ENCODE results near the gene SRRM2.

SRRM2 gene

DNA sequence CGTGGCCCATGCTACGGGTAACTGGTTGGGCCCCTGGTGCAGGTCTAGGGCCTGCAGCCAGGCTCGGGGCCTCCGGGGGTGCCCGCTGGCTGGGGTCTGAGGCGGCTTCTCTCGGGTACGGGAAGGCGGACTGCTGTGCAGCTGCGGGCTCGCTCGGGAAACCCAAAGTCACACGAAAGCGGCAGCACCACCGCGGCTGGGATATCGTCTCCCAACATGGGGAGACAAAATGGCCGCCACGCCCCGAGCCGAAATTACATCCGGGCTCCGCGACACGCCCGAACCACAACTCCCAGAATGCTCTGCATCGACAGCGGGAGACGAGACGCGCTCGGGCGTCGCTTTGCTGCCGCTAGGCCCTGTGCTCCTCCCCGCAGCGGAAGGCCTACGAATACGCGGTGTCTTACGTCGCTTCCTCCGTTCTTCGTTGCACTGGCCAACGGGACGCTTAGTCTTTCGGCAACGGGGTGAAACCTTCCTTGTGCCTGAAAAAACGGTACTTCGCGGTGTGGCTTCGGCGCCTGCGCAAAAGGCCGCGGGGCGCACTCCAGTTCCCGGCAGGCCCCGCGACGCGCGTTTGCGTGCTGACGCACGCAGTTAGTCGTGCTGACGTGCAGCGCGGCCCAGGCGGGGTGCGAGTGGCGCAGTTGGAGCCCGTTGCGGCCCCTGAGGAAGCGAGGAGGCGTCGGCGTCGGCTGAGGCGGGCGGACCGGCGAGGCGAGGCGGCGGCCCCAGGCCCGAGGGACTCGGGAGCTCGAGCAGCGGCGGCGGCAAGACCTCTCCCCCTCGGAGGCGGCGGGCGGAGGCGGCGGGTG, at the start of gene SRRM2:
Gene SRRM2, plus strand, starts transcription at position 604 of the 815 bp plus-strand sequence. CDS start 3,727 bp downstream, outside the sequence.
- peak; percentile 88 to 89 for DNase-seq (ENCODE audit: low read depth in 2 of 2)

DNA sequence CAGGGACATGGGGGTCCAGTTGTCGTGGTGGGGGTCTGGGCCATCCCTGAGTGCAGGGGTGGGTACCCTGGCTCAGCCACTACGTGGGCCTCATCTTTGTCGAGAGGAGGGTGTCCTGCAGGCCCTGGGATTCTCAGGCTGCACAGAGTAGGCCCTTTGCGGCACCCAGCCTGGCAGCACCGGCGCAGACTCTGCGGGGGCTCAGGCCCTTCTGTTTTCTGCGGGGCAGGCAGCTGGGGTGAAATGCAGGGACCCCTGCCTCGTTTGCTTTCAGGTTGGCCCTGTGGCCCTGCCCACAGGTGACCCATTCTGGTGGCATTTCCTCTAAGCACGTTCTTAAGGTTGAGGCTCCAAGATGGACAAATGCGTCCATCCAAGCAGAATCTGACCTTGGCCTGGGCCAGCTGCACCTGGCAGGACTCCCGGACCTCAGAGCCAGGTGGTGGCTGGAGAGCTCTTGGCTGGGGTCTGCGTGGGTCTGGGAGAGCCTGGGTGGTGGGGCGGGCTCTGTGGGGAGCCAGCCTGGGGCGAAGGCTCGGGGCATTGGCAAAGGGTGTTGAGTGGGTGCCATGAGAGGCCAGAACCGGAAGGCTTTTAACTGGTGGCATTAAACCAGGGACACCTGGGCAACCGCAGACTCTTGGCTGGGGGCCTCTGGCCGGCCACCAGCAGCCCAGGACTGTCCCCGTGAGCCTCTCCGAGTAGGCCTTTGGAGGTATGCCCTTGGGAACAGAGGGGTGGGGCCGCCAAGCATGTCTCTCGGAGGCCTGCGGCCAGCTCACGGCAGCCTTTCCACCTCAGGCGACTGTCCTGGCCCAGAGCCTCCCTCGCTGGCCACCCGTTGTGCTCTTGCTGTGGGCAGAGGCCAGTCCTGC, 49.3 kb upstream of the SRRM2 start:
- DNase-seq (ENCODE audit: low read depth in 2 of 2), result no peak

DNA sequence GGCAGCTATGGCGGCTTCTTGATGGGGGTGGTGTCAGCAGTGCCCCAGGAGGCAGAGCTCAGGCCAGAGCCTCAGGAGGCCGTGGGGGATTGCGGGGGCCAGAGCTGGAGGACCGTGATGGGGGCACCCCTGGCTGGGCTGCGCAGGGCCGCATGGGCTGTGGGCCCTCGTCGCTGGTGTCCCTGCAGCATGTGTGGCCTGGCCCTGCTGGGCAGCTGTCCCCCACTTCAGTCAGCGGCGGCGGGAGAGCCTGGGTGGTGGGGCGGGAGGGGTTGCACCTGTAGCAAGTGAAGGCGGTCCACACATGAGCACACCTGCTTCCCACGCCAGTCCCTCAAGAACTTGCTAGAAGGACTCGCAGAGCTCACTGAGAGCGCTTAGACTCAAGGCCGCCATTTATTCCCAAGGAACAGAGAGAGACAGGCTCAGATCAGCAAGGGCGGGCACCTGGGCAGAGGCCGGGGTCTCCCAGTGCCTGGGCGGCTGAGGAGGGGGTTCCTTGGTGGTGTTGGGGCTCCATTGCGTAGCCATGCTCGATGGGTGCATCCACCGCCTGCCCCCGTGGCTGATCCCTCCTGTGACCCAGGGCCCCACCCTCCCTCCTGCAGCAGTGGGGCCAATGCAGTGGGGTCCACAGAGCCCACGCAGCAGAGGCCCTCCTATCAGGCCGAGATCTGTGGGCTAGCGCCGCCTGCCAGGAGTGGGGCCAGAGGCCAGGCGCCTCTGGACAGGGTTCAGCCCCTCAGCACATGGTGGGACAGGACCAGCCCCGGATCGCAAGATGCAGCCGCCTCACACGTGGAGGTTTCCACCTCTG, 48.1 kb upstream of the SRRM2 start:
- no peak for DNase-seq (ENCODE audit: low read depth in 2 of 2)

DNA sequence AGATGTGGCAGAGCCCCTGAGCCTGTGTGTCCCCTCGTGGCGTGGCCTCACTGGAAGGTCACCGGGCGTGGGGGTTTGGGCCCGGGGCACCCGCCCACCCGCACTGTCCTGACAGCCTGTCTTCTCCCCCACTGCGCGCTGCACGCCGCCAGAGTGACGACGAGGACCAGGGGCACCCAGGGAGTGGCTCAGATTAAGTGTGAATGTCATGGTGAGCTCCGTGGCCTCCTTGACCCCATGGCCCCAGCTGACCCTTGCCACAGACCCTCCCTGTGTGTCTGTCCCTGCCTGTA, 47.5 kb upstream of the SRRM2 start:
- no peak for DNase-seq (ENCODE audit: low read depth in 2 of 2)

DNA sequence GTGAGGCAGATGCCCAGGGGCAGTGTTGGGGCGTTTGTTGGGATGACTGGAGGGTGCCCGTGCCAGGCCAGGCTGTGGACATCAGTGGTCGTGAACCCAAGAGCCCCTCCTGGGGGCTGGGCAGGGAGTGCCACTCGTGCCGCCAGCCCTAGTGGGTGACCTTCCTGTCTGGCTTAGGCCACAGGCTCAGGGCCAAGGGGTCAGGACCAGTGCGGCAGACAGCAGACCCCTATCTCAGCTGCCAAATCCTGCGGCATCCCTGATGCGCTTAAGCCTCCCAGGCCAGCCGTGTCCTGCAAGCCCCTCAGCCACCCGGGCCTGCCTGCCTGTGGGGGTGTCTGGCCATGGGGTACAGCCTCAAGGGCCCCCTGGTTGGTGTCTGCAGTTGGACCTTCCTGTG, 47.1 kb upstream of the SRRM2 start:
- no peak for DNase-seq (ENCODE audit: low read depth in 2 of 2)

DNA sequence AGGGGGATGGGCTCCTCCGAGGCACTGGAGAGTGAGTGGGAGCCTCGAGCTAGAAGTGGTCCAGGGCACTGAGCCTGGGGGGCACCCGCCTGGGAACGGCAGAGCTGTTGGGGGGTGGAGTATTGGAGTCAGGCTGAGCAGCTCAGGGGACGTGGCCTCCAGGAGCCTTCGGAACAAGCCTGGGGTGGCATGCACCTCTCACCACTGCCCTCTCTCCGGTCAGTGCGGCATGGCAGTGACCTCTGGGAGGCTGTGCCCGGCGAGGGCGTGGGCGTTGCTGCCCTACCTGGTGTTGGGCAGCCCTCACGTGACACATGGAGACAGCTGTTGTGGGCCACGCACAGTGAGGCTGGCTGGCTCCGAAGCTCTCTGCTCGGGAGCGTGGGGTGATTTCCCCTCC, 46.4 kb upstream of the SRRM2 start:
- DNase-seq (ENCODE audit: low read depth in 2 of 2), result no peak

DNA sequence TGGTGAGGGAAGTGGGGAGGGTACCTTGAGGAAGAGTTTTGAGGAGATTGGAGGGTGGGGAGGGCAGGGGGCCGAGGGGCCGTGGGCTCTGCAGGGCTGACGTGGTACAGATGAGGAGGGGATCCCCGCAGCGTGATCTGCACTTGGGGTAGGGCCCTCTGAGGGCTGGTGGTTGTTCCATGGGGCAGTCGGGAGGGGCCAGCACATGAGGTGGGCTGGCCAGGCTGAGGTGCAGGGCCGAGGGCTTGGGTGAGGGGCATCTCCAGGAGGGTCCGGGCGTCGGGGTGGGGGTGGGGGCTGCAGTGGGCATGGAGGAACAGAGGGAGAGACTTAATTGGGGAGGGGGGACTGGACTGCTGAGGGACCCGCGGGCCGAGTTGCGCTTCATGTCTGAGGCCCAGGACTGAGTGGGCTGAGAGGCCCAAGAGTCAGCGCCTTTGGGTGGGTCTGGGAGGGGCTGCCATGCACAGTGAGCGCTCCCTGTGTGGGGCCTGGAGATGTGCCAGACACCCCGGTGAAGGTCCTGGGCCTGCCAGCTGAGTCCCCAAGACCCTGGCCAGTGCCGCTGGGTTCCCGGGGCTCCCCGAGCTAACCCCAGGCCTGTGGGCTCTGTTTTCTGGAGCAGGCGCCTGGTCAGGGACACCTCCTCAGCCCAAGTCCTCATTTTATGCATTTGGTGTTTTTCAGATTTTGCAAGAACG, 45.7 kb upstream of the SRRM2 start:
- DNase-seq (ENCODE audit: low read depth in 2 of 2), result no peak

DNA sequence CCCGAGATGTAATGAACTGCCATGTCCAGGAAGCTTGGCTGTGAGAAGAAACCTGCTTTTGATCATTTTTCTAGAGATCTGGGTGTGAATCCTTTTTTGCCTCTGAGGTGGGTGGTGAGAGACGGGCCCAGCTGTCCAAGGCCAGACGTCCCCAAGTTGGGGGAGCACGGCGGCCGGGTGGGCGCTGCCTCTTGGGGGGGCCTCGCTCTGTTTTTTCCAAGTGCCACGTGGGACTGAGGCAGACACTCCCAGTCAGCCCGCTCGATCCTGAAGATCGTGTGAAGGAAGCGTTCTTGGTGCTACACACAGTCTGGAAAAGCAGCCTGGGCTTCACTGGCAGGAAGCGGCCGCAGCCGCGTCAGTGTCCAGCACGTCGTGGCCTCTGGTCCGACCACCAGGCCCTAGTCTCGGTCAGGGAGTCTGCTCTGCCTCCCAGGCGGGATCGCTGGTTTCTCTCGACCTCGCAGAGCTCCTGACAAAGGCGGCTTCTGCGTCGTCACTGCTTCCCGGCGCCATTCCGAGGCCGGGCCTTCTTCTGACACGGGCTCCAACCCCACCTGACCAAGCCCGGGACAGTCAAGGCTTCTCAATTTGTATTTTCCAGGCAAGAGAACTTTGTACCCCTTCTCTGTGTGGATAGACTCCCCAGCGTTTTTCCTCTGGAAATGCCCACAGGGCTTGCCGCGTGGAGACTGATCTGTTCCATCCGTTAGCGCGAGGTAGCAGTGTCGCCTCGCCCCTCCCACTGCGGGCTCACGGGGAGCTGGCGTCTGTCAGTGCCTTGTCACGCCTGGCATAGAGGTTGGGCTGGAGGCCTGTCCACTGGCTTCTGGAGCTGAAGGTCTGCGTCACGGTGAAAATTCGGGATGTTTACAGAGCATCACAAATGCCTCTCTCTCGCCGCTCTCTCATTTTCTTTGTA, 44.8 kb upstream of the SRRM2 start:
- DNase-seq (ENCODE audit: low read depth in 2 of 2), result no peak

DNA sequence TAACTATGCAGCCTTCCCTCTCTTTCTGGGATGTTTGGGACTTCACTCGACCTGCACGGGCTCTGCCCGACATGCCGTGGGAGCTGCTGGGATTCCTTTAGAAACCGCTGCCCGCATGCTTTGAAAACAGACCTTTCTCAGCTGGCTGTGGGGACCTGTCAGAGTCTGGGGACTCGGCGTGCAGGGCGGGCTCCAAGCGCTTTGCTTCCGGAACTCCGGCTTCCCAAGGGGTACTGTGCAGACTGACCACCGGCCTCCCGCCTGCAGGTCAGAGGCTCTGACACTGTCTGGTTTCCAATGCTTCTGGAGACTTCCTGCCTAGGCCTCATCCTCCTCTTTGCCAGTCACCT, 44.2 kb upstream of the SRRM2 start:
- no peak for DNase-seq (ENCODE audit: low read depth in 2 of 2)

DNA sequence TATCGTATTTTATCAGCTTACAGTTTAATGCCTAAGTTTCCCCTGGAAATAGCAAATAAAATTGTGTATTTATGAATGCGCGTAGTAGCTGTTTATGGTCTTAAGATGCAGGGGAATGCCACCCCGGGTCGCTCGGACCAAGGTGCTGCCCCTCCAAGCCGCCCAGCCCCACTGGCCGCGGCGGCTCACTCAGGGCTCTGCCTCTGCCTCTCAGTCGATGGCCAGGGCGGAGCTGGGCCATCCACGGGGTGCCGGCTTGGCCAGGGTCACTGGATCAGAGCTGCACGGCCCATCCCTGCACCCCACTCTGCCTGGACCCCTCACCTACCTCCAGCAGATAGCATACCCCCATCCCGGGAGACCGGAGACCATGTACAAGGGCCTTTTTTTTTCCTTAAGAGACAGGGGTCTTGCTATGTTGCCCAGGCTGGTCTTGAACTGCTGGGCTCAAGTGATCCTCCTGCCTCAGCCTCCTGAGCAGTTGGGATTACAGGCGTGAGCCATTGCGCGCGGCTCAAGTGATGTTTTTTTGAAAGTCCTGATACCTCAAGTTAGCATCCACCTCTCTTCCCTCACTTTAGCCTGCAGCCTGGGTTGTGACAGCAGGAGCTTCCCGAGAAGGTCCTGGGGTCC, 43.4 kb upstream of the SRRM2 start:
- DNase-seq (ENCODE audit: low read depth in 2 of 2), result no peak

DNA sequence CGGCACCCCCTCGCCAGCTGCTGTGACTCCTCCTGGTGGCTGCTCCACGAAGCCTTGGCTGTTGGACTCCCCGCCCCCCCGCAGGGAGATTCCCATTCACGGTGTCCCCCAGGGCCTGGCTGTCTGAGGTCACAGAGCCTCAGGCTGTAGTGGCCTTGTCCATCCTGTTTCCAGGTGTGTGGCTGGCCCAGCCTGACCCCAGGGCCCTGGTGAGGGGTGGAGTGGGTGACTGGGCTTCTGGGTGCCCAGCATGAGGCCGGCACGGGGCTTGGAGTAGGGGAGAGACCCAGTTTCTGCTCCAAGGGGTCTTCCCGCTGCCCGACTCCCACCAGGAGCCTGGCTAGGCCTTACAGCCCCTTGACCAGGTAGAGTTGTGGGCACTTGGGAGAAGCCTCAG, 42.9 kb upstream of the SRRM2 start:
- no peak for DNase-seq (ENCODE audit: low read depth in 2 of 2)

DNA sequence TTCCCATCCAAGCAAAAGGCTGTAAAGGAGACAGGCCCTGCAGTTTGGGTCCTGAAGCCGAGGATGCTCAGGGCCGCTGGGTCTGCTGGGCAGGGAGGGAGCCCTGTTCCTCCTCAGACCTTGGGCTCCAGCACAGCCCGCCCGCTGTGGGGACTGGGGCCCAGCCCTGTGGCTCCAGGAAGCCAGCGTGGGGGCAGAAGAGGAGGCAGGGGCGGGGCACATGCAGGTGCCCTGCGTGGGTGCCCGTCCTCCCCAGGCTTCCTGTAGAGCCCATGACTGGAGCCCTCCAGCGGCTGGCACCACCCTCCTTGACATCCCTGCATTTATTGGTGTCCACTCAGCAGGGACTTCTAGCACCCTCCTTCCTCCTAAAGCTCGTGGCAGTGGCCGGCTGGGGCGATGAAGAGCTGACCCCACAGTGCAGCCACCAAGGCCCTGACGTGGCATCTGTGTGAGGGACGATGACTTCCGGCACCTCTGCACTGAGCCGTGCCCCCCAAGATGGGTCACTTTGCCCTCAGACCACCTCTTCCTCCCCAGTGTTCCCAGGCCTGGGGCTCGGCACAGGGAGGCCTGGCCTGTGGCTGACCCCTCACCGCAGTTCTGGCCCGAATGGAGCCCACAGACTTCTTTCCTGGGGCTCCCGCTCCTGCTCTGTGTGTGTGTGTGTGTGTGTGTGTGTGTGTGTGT, 42.3 kb upstream of the SRRM2 start:
- no peak for DNase-seq (ENCODE audit: low read depth in 2 of 2)

DNA sequence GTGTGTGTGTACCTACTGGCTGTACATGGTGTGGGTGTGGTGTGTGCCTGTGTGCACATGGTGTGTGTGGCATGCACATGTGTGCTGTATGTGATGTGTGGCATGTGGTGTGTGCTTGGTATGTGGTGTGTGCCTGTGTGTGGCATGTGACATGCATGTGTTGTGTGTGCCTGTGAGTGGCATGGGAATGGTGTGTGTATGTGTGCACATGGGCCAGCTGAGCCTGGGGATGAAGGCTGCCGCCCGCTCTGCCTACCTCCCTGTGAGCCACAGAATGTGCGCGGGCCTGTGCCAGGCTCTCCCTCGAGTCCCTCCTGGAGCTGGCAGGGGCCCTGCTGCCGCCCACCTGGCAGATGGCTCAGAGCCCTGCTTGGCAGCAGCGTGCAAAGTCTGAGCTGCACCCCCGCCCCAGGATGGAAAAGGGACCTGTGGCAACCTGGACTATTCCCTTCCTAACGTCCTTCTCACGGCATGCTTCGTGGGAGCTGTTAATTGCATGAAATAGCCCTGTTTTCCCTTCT, 41.7 kb upstream of the SRRM2 start:
- no peak for DNase-seq (ENCODE audit: low read depth in 2 of 2)

DNA sequence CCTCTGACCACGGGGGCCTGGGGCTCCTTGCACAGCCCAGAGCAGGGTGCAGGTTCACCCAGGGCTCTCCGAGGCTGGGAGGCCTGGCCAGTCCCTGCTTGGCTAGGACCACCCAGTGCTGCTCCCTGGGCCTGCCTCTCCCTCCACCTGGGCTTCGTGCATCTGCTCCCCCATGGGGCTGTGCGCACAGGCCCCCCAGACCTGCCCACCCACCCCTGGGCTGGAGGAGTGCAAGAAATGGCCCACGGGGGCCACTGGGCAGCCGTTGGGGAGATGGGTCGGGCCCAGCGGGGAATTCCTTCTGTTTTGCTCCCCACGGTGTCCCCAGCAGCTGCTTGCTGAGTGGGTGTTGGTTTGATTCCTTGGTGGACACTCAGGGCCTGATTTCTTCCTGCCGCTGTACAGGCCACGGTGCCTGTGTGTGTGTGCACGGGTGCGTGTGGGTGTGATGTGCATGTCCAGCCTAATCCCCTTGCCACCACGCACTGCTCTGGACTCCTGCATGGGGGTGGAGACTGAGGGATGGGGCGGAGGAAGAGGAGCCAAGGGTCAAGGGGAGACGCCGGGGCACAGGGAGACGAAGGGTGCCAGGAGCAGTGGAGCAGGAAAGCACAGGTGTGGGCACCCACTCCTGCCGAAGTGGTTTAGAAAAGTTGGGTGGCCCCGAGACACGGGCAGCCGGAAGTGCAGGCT, 40.9 kb upstream of the SRRM2 start:
- no peak for DNase-seq (ENCODE audit: low read depth in 2 of 2)

DNA sequence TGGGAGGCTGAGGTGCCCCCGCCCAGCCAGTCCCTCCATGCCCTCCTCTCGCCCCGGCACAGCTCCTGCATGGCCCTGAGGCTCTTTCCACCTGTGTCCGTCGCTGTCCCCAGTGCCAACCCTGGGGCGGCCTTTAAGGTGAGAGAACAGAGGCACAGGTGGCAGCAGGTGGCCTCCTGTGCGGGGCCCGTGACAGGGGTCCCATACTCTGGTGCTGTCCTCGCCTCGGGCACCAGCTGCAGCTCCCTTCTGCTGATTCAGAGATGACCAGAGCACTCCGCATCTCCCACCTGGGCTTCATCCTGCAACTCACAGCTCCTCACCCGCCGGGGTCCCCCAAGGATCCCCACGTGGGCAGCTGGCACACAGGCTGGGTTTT, 40.4 kb upstream of the SRRM2 start:
- DNase-seq (ENCODE audit: low read depth in 2 of 2), result no peak

DNA sequence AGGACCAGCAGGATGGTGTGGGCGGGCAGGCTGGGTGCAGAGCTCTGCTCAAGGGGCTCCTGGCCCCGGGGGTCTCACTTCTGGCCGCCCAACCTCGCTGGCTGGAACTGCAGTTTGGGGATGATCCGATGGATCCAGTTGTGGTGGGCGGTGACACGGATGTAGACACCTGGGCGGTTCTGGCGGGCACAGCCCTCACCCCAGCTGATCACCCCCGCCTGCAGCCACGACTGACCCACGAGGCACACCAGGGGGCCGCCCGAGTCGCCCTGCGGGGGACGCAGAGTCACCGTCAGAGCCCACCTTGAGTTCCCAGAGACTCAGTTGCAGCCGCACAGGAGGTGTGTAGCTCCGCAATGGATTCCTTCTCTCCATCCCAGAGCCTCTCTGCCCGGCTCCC, 39.9 kb upstream of the SRRM2 start:
- no peak for DNase-seq (ENCODE audit: low read depth in 2 of 2)

DNA sequence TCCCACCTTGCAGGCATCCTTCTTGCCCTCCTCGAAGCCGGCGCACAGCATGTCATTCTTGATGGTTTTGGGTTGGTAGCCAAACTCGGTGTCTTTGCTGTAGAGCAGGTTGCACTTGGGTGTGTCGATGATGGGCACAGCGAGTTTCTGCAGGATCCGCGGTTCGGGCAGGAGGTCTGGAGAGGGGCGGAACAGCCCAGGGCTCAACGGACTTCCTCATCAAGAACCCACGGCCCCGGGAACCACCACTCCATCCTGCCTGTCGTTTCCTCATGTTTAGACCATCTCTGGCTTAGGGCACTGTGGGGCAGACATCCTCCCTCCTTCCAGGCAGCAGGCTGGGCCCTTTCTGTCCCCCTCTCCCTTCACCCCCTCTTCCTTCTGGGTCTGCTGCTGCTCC, 38.9 kb upstream of the SRRM2 start:
- DNase-seq (ENCODE audit: low read depth in 2 of 2), result no peak

DNA sequence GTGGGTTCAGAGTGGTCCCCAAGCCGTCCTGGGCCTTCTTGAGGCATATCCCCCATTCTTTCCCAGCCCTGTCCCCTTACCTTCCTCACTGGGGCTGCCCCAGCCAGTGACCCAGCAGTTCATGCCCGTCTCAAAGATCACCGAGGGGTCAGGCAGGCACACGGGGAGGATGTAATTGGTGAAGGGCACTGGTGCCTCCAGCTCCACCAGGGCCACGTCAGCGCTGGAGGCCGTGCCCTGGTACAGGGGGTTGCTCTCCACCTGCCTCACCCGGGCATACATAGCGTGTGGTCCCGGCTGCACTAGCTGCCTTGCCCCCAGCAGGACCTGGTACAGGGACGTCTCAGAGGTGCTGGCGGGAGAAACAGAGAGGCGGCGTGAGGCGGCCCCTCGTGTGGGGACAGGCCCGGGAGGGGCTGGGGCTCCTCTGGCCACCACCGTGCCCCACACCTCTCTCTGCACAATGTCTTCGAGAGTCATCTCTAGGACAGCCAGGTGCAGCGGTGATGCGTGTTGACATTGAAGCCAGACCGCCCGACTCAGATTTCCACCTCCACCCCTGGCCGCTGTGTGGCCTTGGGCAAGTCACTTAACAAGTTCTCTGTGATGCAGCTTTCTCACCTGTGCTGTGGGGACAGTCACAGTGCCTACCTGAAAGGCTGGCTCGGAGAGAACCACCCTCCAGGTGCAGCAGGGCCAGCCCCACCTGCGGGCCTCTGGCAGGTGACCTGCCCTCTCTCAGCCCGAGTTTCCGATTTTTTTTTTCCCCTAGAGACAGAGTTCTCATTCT, 38.3 kb upstream of the SRRM2 start:
- no peak for DNase-seq (ENCODE audit: low read depth in 2 of 2)
